NCI-H748 treated with DMSO at 0.1 percent for 48 hours (cell line): ENCODE measurements around the gene FOXM1.

Experiments used
- DNase-seq: peaks from one replicate; lab custom pipeline; 2025; lab: John Stamatoyannopoulos, UW

The FOXM1 gene

DNA sequence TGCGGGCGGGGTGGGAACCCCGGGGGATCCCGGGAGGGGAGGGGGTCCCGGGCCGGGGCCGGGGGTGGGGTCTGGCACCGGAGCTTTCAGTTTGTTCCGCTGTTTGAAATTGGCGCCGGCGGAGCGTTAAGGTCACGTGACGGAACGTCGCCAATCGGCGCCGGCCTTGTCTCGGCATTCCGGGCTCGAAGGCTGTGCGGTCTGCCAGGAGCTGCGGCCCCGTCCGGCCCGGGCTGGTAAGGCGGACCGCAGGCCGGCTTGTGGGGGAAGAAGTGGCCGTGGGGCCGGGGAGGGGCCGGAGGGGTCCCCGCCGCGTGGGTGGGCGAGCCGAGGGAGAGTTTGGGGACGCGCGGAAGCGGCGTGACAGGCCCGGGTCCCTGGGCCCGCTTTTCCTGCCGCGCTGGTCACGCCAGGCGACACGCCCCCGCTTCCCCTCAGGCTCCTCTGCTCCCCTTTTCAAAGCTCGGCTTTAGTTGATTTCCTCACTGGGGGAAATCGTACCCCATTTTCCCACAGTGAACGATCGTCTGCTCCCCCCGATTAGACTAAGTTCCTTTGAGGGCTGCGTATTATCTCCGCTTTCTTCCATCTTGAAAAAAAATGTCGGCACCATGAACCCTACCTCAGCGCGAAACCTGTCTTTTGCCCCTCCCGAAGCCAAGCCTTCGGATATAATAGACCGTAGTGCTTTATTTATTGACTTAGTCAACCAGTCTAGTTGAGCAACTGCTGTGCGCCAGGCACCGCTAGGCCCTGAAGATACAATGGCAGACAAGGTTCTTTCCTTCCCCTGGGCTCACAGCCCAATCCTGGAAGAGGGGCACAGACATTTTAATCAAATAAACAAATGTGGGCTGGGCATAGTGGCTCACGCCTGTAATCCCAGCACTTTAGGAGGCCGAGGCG, at the start of gene FOXM1, which contains the start of gene RHNO1:
TSS of gene FOXM1 (minus strand) at position 128 of the 906 bp plus-strand sequence. CDS start 2,696 bp downstream, outside the sequence.
TSS of gene RHNO1 (plus strand) at position 177 of the 906 bp plus-strand sequence. CDS start 8,144 bp downstream, outside the sequence.
- peak; percentile 51 for DNase-seq

DNA sequence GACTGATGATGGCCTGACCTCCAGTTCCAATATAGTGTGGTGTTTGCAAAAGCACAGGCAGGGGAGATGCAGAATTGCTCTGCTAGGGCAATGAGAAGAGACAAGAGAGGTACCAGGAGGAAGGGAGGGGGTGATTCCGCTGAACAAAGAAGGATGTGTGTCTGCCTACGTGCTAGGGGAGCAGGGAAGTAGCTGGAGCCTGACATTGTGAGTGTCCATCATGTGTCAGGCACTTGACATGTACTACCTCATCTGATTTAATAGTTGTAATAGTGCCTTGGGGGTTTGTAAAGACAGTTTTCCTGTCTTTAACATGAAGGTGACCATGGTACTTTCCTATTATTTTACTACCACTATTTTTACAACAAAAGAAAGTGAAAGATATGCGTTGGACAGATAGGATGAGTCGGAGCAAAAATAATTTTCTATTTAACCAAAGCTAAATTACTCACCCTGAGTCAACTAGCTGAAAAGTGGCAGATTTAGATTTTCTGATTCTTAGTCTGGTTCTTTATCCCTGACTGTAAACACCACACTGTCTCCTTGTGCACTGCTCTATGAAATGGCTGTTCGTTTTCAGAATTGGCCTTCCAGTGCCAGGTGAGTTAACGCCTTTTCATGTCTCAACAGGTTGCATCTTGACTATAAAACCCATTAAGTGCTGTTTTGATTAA, 48.5 kb upstream of the FOXM1 start:
- no peak for DNase-seq

- no peak for DNase-seq
These were observed 47.0 kb upstream of the FOXM1 start for GRCh38 chr12:2924019-2924418.

GRCh38 chr12:2923057-2923456, 46.1 kb upstream of the FOXM1 start:
- no peak for DNase-seq

DNA sequence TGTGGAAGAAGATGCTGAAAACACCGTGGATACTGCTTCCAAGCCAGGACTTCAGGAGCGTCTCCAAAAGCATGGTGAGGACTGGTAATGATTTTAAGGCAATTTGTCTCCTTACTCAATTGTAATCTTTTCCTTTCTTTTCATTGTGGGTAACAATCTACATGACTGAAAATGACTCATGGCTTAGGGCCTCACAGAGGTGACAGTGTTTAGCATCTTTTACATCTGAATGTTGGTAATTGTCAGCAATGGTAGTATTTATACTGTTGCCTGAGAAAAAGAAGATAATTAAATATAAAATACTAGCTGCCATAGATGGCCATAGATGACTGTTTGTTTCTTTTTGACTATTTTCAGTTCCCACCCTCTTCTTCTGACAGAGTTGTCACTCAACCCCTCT, 45.4 kb upstream of the FOXM1 start:
- no peak for DNase-seq

- DNase-seq, result no peak
These were observed 42.3 kb upstream of the FOXM1 start for GRCh38 chr12:2919249-2919648.

DNA sequence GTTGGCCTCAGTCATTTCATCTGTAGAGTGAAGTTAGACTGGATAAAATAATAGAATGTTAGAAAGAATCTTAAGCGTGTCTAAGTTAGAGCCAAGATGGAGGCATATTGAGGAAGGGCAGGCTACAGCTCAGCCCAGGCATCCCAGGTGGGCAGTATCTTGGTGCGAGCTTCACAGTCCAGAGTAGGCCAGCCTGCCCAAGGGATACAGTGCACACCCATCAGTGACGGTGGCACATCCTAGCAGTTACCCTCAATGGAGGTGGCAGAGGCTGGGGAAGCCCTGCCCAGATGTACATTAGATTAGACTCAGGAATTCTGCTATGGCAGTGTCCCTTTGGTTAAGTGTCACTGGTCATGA, 35.2 kb upstream of the FOXM1 start:
- DNase-seq, result no peak

DNA sequence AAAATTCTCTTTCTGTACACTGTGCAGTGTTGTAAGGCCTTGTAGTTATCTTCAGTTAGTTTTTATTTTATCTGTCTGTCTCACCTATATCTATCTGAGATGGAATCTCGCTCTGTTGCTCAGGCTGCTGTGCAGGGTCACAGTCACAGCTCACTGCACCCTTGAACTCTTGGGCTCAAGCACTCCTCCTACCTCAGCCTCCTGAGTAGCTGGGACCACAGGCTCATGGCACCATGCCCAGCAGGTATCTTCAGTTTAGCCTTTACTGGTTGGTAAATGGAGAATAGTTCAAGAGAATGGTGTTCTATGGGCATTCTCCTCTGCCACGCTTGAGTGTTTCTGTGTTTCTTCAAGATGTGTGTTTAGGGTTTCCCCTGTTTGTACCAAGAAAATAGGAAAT, 27.3 kb upstream of the FOXM1 start:
- DNase-seq, result no peak

GRCh38 chr12:2902272-2902880, 25.4 kb upstream of the FOXM1 start:
- DNase-seq, result no peak

GRCh38 chr12:2900642-2901041, 23.7 kb upstream of the FOXM1 start:
- no peak for DNase-seq

- DNase-seq, result no peak
These were observed 20.4 kb upstream of the FOXM1 start for GRCh38 chr12:2897418-2897817.

GRCh38 chr12:2895511-2895910, 18.5 kb upstream of the FOXM1 start:
- no peak for DNase-seq

DNA sequence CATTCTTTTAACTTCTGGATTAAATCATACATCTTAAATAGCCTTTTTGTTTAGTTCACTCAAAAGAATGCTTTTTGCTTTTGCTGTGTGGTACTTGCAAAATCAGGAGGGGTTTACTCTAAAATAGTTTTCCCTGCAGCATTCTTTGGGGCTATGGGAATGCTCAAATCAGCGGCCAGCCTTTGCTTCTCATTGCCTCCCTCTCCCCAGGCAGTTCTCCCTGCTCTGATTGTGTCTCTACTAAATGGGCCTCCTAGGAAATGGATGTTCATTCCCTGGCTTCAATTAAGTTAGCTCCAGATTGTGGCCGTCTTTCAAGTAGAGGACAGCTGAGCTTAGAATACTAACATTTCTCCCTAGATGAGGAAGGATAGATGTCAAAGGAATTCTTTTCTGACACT, 18.1 kb upstream of the FOXM1 start:
- DNase-seq, result no peak

GRCh38 chr12:2893007-2893406, 16.0 kb upstream of the FOXM1 start:
- no peak for DNase-seq

GRCh38 chr12:2892246-2892645, 15.3 kb upstream of the FOXM1 start:
- DNase-seq, result no peak

DNA sequence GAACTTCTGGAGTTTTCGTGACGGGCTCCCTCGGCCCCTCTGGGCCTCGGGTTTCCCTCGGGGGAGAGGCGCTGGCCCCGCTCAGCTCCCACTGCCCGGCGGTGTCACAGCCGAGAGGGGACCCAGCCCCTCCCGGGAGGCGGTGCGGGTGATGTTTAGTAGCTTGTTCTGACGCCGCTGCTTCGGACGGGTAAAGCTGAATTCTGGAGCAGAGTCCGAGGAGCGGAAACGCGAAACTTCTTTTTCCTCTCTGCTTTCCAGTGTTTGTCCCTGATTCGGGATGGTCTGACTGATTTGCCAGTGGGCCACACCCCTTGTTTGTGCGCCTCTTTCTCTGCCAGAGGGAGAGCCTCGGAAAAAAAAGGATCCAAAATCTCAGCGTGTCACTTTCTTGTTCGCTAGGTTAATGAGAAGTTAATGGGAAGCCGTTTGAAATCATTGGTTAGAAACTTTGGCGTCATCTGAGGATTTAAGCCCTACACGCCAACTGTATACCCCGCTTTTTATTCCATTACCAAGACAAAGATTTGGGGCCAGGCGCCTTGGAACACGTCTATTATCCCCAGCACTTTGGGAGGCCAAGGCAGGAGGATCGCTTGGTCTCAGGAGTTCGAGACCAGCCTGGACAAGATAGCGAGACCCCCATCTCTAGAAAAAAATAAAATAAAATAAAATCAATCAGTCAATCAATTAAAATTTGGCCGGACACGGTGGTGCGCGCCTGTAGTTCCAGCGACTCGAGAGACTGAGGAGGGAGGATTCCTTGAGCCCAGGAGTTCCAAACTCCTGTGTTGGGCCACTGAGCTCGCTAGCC, 14.5 kb upstream of the FOXM1 start:
- DNase-seq, result no peak

DNA sequence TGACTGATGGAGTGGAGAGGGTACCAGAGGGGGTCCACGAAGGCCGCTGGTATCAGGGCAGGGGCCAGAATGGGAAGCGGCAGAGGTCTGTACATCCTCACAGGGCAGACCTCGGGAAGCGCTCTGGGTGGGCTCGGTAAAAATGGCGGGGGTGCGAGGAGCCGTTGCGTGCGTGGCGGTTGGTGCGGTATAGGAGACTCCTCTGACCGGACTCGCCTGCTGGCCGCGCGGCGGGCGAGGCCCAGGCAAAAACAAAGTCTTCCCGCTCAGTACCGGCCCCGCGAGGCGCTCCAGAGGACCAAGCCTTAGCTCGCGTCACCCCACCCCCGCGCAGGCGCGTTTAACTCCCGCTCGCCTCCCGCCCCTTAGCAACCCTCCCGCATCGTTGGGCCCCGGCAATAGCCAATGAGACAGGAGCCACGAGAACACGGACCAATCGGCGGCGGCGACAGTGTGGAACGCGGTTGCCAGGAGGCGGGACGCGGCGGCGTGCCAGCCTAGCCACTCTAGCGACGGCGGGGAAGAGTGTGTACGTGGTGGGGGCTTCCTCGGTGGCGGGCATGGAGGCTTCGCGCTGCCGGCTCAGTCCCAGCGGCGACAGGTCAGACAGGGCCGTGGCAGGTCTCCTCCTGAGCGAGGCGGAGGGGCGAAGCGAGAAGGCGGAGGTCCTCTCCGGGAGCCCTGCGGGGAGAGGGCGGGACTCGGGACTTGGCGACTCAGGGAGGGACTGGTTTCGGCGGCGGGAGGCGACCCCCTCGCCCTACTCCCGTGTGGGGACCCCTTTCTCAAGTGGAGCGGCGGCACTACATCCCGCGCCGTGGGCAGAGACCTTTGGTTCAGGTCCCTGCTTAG, 13.6 kb upstream of the FOXM1 start, which contains the start of gene TULP3:
TSS of gene TULP3 (plus strand) at position 504 of the 852 bp plus-strand sequence. CDS start at position 561, 57 bp downstream.
- peak; percentile 83 for DNase-seq

DNA sequence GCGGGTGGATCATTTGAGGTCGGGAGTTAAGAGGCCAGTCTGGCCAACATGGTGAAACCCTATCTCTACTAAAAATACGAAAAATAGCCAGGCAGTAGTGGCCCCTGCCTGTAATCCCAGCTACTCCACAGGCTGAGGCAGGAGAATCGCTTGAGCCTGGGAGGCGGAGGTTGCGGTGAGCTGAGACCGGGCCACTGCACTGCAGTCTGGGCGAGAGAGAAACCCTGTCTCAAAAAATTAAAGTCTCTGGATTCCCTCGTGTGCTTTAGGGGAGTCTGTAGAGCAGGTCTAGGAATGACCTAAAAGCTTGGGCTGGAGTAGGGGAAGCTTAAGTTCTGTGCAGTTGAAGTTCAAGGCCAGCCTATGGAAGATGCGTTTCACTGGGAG, 13.0 kb upstream of the FOXM1 start:
- DNase-seq, result no peak

DNA sequence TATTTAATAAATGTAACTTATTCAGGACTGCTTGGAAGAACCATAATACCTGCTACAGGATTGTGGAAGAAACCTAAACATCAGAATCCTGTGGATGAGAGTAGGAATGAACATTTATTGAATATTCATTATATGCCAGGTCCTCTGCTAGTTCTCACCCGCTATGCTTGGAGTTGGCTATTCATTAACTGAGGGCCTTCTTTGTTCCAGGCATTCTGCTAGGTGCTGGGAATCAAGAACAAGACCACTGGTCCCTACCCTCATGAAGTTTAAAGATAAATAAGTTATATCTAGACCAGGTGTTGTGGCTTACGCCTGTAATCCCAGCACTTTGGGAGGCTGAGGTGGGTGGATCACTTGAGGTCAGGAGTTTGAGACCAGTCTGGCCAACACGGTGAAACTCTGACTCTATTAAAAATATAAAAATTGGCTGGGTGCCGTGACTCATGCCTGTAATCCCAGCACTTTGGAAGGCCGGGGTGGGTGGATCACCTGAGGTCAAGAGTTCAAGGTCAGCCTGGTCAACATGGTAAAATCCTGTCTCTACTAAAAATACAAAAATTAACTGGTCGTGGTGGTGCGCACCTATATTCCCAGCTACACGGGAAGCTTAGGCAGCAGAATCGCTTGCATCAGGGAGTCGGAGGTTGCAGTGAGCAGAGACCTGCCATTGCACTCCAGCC, 9.9 kb upstream of the FOXM1 start:
- no peak for DNase-seq

- no peak for DNase-seq
These were observed 7.8 kb upstream of the FOXM1 start for GRCh38 chr12:2884810-2885209.
